Measurements from ENCODE around the gene FAM163B. TPM values are rescaled to one million over a fixed set of nuclear protein-coding genes. Genes with fewer than 3 reads are reported as not detected.

Gene FAM163B
- total and polyA plus RNA-seq, 4 donors: 2.1 to 4.0 (median 3.4) TPM

GRCh38 chr9:133528001-133528875 lies 81.0 kb downstream of the FAM163B start:
- WGBS: 84% methylated on average over 22 of the region's 22 CpGs
- peak overlapping the region; percentile 5 to 69 for H3K27ac ChIP-seq (ENCODE audit: low read depth in 1 of 2, low read length in 2 of 2)
- no peak overlapping the region for H3K9ac ChIP-seq (ENCODE audit: low read depth in 1 of 2, low read length in 2 of 2)
- no peaks in the 10 kb centered on the region for H3K9me3 ChIP-seq (ENCODE audit: control insufficient read depth in 4 of 4, low read length in 3 of 4)
- H3K27me3 ChIP-seq (ENCODE audit: control insufficient read depth in 4 of 4, insufficient read depth in 4 of 4, low read length in 3 of 4): no peaks in the 10 kb centered on the region
- no peak for TF ChIP-seq FOXA2 (IDR thresholded peaks at IDR 0.05)
- no peak for TF ChIP-seq RAD21 (IDR thresholded peaks at IDR 0.05)
- TF ChIP-seq GABPA (IDR thresholded peaks at IDR 0.05 in 1 of 2, conservative IDR thresholded peaks at IDR 0.05 in 1 of 2): no peak
- no peak for TF ChIP-seq TAF1 (conservative IDR thresholded peaks at IDR 0.05)
- no peak for TF ChIP-seq JUND (IDR thresholded peaks at IDR 0.05)
- TF ChIP-seq ZBTB33 (IDR thresholded peaks at IDR 0.05): no peak
- TF ChIP-seq HNF4A (conservative IDR thresholded peaks at IDR 0.05): no peak
- TF ChIP-seq RXRA (IDR thresholded peaks at IDR 0.05): no peak
- no peak for TF ChIP-seq HNF4G (IDR thresholded peaks at IDR 0.05)
- no peak for TF ChIP-seq YY1 (IDR thresholded peaks at IDR 0.05)
- no peak for TF ChIP-seq ATF3 (IDR thresholded peaks at IDR 0.05)
- no peak for TF ChIP-seq NR2F2 (IDR thresholded peaks at IDR 0.05)
- TF ChIP-seq MAX (IDR thresholded peaks at IDR 0.05): no peak
- no peak for TF ChIP-seq CTCF (IDR thresholded peaks at IDR 0.05; ENCODE audit: low read depth, low read length, missing input control)
- TF ChIP-seq REST (IDR thresholded peaks at IDR 0.05): no peak
- TF ChIP-seq SP1 (IDR thresholded peaks at IDR 0.05): no peak
- no peak for TF ChIP-seq FOXA1 (IDR thresholded peaks at IDR 0.05)
- H3K4me1 ChIP-seq (ENCODE audit: control insufficient read depth in 4 of 4, insufficient read depth in 4 of 4, low read length in 3 of 4): peaks cover 0 to 37% (median 22%) of the 10 kb centered on the region in 4 donors
- H3K36me3 ChIP-seq (ENCODE audit: control insufficient read depth in 4 of 4, insufficient read depth in 3 of 4, low read depth in 1 of 4, low read length in 3 of 4): no peaks in the 10 kb centered on the region
- DNase-seq (ENCODE audit: low spot score): no peak
- no peak overlapping the region for H3K4me3 ChIP-seq (ENCODE audit: low read depth in 1 of 3, low read length in 3 of 3)

All from liver (tissue), 9 donors.